Stimulated activated CD4-positive, alpha-beta T cell treated with anti-CD3 and anti-CD28 coated beads, TNF-alpha, amount 100 ng/mL, for 4 hours (primary cell): ENCODE data around the gene RASGRF2.

Experiments used
- DNase-seq, 3 experiments: peaks; one replicate each; pipeline ENCODE4 v3.0.0-alpha.2; 2020; ENCODE audit warnings: low read depth in 3 of 3

The RASGRF2 gene

GRCh38 chr5:80951366-80951765 lies 8.8 kb upstream of the RASGRF2 start:
- DNase-seq = no peak

GRCh38 chr5:80953587-80953986 lies 6.6 kb upstream of the RASGRF2 start:
- no peak for DNase-seq

GRCh38 chr5:80955082-80955590 lies 5.0 kb upstream of the RASGRF2 start:
- DNase-seq = no peak

GRCh38 chr5:80956272-80956671 lies 3.9 kb upstream of the RASGRF2 start:
- DNase-seq = no peak

- DNase-seq = no peak
Observed at GRCh38 chr5:80957031-80957761, 3.0 kb upstream of the RASGRF2 start.

- DNase-seq = no peak
Observed at GRCh38 chr5:80958616-80959015, 1.5 kb upstream of the RASGRF2 start.

- no peak for DNase-seq
Observed at GRCh38 chr5:80959138-80959537, 1.0 kb upstream of the RASGRF2 start.

- peak; percentile 24 to 42 (median 28) for DNase-seq
Observed at GRCh38 chr5:80960531-80961375, 590 bp downstream of the RASGRF2 start.

GRCh38 chr5:80961376-80962281 lies 1.5 kb downstream of the RASGRF2 start:
- peak in 1 of 3 experiments; percentile 31 for DNase-seq

GRCh38 chr5:80962630-80963520 lies 2.7 kb downstream of the RASGRF2 start:
- DNase-seq = no peak

- DNase-seq = no peak
Observed at GRCh38 chr5:80963521-80963895, 3.3 kb downstream of the RASGRF2 start.

- no peak for DNase-seq
Observed at GRCh38 chr5:80963966-80964481, 3.9 kb downstream of the RASGRF2 start.

GRCh38 chr5:80964491-80964890 lies 4.3 kb downstream of the RASGRF2 start:
- DNase-seq = no peak

GRCh38 chr5:80964919-80965318 lies 4.8 kb downstream of the RASGRF2 start:
- DNase-seq = no peak

GRCh38 chr5:80967500-80968181 lies 7.5 kb downstream of the RASGRF2 start:
- no peak for DNase-seq

- DNase-seq = no peak
Observed at GRCh38 chr5:80973027-80973426, 12.9 kb downstream of the RASGRF2 start.

- no peak for DNase-seq
Observed at GRCh38 chr5:80975065-80975464, 14.9 kb downstream of the RASGRF2 start.

GRCh38 chr5:80976985-80977384 lies 16.8 kb downstream of the RASGRF2 start:
- no peak for DNase-seq

- no peak for DNase-seq
Observed at GRCh38 chr5:80977764-80978163, 17.6 kb downstream of the RASGRF2 start.

GRCh38 chr5:80978772-80979317 lies 18.7 kb downstream of the RASGRF2 start:
- no peak for DNase-seq
